Activated T-helper 1 cell treated with Interleukin-2 at 50 U/mL for 16 hours (primary cell): ENCODE results near the gene ZNF384.
A peak's percentile ranks its signal among the peaks of the same experiment; 100 is the strongest.
"Not testable (repeated sequence)": the region's sequence is repeated elsewhere in the genome, so short reads cannot be mapped to it uniquely, and the experiment has no call there.

Source experiments
- DNase-seq: peaks from one replicate; pipeline ENCODE4 v3.0.0-alpha.2; 2020; ENCODE audit warnings: low read depth

The ZNF384 gene

DNA sequence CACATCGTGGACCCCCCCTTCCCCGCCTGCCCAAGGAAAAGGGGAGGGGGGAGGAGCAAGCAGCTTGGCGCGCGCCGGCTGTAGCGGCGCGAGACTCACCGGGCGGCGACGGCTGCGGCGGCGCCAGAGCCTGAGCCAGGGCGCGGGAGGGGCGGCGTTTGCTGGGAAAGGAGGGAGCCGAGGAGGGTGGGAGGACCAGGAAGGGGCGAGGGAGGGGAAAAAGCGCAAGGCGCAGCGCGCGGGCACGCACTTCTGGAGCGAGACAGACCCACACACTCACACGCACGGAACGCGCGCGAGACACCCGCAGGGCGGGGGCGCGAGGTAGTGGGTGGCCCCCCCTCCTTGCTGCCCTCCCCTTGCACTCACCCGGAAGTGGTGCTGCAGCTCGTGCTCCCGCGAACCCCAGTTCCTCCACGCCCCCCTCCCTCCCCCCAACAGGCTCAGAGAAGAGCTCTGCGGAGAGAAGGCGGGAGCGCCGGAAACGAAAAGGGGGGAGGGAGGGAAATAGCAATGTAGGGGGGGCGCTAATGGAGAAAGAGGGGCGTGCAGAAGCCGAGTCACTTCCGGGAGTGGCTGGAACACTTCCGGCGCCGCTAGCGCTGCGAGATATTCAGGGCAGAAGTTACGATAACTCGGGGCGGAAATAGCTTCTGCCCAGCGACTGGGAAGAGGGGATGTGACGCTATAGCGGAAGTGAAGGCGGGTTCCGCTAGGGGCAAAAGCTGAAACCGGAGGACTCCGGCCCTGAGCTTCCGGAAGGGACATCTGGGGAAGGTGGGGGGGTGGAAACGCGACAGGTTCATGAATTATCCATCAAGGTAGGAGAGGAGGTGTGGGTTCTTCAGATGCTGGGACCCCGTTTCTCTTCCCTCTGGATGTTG is at the start of gene ZNF384:
Gene ZNF384, minus strand, starts transcription at position 377 of the 884 bp plus-strand sequence. CDS start 9,855 bp downstream, outside the sequence.
- DNase-seq, result peak; percentile 92

DNA sequence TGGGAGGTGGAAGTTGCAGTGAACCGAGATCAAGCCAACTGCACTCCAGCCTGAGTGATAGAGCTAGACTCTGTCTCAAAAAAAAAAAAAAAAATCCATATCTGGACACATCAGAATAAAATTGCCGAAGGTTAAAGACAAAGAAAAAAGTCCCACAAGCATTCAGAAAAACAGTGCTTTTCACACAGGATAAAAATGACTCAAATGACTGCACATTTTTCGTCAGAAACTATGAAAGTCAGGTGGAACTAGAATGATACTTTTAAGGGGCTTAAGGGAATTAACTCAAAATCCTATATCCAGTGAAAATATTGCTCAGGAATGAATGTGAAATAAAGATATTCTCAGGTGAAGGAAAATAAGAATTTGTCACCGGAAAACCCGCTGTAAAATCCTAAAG is 47.6 kb upstream of the ZNF384 start:
- DNase-seq, result no peak

DNA sequence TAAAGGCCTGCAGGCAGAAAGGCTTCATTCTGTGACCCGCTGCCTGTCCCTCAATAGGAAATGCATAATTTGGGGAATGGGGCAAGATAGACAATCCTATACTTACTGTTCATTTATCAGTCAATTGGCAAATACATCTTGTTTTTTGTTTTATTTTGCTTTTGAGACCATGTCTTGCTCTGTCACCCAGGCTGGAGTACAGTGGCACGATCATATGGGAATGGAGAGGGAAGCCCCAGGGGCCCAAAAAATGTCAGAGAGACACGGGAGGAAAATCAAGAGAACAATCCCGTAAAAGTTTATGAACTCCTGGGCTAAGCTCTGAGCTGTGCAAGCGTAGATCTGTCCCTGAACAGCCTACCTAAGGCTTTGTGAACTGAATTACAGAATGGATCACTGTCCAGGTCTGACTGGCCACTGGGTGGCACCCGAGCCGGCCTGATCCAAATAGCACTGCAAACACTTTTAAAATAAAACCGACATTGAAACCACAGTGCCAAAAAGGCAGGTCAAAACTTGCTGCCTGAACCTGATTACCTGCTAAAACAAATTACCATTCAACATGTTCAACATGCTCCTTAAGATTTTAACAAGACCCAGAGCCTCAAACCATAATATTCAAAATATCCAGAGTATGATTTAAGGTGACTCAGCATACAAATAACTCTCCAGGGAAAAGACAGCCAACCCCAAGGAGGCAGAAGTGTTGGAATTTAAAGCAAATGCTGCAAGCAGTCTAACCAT is 46.4 kb upstream of the ZNF384 start:
- peak; percentile 18 for DNase-seq

DNA sequence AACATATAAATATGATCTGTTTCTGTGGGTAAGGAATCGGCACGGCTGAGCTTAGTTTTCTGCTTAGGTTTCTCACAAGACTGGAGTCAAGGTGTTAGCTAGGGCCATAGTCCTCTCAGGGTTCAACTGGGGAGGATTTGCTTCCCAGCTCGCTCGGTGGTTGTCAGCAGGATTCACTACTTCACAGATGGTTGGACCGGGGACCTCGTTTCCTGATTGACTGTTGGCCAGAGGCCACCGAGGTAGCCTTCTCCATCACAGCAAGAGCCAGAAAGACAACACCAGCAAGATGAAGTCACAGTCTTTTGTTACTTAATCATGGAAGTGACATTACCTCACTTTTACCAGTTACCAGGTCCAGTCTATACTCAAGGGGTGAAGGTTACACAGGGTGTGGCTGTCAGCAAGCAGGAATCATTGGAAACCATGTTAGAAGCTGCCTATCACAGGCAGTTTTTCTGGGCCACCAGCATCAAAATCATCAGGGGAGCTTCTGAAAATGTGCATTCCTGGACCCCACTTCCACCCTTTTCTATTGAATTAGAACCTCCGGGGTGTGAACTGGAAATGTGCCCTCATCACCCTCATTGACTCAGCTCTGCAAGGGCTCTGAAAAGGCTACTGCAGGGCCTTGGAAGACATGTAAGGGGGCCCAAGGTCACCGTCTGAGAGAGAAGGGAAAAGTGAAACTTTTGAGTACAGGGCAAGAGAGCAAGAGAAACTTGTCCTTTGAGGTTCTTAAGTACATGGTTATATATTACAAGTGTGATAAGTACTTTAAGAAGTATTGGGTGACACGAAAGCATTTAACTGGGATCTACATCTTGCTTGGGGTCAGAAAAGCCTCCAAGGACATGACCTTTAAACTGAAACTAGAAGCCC is 45.6 kb upstream of the ZNF384 start:
- no peak for DNase-seq

DNA sequence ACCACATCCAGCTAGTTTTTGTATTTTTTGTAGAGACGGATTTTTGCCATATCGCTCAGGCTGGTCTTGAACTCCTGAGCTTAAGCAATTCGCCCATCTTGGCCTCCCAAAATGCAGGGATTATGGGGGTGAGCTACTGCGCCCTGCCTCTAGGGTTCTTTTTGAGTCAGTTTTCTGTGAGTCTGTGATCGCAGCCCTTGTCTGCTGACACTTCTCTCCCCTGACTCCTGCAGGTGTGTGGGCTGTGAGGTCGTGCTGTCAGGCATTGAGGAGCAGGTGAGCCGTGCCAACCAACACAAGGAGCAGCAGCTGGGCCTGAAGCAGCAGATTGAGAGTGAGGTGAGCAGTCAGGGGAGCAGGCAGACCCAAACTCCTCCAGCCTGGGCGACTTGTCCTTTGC is 41.0 kb upstream of the ZNF384 start:
- DNase-seq, result no peak

DNA sequence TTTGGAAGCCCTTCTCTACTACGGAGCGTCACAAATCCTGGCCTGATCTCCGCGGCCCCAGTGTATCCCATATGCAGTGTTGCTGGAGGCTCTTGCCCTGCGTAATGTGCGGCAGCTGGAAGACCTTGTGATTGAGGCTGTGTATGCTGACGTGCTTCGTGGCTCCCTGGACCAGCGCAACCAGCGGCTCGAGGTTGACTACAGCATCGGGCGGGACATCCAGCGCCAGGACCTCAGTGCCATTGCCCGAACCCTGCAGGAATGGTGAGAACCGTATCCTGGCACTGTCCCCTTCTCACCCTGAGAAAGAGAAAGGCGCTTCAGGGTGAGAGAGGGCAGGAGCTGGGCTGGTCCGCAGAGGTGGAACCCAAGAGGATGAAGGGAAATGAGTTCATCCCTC is 40.0 kb upstream of the ZNF384 start:
- no peak for DNase-seq

DNA sequence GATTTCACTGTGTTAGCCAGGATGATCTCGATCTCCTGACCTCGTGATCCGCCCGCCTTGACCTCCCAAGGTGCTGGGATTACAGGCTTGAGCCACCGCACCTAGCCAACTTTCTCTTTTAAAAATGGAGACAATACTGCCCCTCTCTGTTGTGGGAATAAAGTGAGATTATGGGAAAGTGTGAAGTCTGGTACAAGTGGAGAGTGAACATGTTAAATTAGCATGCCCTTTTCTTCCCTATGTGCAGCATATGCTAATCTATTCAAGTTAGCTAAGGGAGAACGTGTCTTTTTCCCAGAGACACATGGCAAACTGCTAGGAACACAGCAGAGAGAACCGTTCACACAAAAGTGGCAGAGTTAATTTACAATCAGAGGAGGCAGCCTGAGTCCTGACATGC is 36.2 kb upstream of the ZNF384 start:
- no peak for DNase-seq

DNA sequence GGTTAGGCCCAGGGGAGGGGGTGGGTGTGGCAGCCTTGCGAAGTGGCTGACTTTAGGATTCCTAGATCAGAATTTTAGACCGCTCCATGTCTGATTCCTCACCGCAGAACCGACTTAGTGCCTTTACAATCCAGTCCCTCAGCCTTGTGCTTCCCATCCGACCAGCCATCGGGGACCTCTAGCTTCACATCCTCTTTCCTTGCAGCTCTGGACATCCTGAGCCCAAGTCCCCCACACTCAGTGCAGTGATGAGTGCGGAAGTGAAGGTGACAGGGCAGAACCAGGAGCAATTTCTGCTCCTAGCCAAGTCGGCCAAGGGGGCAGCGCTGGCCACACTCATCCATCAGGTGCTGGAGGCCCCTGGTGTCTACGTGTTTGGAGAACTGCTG is 35.2 kb upstream of the ZNF384 start:
- no peak for DNase-seq

DNA sequence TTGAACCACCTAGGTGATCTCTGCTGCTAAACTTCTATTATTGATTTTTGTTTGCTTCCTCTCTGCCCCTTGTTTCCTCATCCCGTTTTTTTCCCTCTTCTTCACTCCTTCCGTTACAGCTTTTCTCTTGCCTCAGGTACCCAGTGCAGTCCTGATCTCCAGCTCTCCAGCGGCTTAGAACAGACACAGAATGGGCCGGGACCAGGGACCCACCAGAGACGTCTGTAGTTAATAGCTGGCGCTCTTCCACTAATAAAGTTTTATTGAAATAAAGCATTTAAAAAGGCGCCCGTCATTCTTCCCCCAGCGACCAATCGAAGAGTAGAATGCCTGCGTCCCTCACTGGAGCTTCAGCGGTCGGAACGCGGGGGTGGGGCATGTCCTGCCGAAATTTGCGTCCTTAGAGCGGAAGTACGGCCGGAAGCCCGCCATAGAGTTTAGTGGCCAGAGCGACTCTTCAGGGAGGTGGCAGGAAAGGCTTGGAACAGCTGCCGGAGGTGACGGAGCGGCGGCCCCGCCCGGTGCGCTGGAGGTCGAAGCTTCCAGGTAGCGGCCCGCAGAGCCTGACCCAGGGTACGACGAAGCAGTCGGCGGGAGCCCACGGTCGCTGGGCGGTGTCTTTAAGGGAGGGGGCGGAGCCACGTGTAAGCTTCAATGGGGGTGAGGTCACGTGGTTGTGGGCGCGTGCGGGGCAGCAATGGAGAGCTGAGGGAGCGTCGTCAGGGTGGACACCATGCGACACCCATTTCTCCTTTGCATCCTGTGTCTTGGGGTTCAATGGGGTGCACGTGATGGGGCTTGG is 34.6 kb upstream of the ZNF384 start, which contains the start of gene COPS7A:
Gene COPS7A, plus strand, starts transcription at position 440 of the 802 bp plus-strand sequence. CDS start 611 bp downstream, outside the sequence.
- peak; percentile 91 for DNase-seq

DNA sequence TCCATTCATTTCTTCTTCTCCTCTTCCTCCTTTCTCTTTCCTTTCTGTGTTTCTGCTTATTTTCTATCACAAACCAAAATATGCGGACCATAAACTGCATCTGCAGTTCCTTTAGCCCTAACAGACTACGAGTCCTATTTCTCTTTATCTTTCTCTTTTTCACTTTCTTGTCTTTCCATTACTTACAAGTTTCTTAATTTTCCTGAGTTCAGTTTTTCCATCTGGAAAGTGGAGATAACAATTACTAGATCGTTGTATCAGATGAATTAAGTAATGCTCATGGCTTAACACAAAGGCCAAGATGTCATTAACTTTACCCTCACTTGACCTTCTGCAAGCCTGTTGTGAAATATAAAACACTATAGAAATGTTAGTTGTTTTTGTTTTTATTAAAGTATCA is 33.7 kb upstream of the ZNF384 start:
- DNase-seq, result no peak

DNA sequence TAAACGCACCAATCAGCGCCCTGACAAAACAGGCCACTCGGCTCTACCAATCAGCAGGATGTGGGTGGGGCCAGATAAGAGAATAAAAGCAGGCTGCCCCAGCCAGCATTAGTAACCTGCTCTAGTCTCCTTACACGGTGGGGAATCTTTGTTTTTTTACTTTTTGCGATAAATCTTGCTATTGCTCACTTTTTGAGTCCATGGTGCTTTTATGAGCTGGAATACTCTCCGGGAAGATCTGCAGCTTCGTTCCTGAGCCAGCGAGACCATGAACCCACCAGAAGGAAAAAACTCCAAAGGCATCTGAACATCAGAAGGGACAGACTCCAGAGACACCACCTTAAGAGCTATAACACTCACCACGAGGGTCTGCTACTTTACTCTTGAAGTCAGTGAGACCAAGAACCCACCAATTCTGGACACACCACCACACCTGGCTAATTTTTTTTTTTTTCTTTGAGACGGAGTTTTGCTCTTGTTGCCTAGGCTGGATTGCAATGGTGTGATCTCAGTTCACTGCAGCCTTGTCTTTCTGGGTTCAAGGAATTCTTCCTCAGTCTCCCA is 27.8 kb upstream of the ZNF384 start:
- no peak for DNase-seq

DNA sequence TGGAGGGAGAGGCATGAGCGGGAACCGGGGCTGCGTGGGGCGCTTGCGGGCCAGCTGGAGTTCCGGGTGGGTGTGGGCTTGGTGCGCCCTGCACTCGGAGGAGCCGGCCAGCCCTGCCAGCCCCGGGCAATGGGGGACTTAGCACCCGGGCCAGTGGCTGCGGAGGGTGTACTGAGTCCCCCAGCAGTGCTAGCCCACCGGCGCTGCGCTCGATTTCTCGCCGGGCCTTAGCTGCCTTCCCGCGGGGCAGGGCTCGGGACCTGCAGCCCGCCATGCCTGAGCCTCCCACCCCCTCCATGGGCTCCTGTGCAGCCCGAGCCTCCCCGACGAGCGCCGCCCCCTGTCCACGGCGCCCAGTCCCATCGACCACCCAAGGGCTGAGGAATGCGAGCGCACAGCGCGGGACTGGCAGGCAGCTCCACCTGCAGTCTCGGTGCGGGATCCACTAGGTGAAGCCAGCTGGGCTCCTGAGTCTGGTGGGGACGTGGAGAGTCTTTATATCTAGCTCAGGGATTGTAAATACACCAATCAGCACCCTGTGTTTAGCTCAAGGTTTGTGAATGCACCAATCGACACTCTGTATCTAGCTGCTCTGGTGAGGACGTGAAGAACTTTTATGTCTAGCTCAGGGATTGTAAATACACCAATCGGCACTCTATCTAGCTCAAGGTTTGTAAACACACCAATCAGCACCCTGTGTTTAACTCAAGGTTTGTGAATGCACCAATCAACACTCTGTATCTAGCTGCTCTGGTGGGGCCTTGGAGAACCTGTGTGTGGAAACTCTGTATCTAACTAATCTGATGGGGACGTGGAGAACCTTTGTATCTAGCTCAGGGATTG is 27.1 kb upstream of the ZNF384 start:
- not testable (repeated sequence) for DNase-seq

DNA sequence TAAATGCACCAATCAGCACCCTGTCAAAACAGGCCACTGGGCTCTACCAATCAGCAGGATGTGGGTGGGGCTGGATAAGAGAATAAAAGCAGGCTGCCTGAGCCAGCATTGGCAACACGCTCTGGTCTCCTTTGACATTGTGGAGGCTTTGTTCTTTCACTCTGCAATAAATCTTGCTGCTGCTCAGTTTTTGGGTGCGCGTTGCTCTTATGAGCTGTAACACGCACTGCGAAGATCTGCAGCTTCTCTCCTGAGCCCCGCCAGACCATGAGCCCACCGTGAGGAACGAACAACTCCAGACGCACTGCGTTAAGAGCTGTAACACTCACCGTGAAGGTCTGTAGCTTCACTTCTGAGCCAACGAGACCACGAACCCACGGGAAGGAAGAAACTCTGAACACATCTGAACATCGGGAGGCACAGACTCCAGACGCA is 19.8 kb upstream of the ZNF384 start:
- DNase-seq, result no peak

DNA sequence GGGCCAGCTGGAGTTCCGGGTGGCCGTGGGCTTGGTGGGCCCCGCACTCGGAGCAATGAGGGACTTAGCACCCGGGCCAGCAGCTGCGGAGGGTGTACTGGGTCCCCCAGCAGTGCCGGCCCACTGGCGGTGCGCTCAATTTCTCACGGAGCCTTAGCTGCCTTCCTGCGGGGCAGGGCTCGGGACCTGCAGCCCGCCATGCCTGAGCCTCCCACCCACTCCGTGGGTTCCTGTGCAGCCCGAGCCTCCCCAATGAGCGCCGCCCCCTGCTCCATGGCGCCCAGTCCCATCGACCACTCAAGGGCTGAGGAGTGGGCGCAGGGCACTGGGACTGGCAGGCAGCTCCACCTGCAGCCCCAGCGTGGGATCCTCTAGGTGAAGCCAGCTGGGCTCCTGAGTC is 19.2 kb upstream of the ZNF384 start:
- not testable (repeated sequence) for DNase-seq

DNA sequence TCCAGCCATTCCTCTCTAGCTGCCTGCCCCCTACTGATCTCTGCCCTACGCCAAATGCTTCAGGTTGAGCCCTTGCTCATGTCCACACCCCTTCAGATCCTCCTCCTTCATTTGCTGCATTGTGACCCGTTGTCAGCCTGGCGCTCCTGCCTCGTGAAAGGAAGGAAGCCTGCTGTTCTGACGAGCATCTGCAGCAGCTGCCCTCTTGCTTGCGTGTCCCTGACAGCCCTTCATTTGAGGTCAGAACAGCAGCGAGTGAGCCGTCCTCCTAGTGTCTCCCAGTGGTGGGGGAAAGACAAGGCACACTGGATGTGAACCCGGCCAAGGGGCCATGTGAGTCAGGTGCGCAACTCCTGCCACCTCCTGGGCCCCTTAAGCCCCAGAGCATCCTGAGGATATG is 14.5 kb upstream of the ZNF384 start:
- DNase-seq, result no peak

DNA sequence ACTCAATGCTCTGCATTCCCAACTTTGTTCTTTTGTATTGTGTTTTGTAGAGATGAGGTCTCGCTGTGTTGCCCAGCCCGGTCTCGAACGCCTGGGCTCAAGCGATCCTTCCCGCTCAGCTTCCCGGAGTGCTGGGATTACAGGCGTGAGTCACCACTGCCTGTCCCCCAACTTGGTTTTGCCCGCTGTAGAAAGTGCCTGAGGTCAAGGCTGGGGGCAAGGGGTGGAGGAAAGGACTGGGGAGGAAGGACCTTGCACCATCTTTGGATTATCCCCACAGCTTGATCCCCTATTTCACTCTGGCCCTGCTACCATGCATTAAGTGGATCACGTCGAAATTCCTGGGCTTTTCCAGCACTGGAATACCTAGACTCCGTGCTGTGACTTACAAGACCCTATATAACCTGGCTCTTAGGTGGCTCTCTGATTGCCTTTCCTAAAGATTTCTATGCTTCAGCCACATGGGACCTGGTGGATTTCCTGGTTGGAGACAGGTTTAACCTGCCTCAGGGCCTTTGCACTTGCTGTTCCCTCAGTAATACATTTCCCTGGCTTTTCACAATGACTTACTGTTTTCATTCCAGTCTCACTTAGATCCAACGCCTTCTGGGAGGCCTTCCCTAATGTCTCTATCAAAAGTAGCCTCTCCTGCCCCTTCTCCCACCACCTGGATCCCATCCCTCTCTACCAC is 12.0 kb upstream of the ZNF384 start:
- no peak for DNase-seq

DNA sequence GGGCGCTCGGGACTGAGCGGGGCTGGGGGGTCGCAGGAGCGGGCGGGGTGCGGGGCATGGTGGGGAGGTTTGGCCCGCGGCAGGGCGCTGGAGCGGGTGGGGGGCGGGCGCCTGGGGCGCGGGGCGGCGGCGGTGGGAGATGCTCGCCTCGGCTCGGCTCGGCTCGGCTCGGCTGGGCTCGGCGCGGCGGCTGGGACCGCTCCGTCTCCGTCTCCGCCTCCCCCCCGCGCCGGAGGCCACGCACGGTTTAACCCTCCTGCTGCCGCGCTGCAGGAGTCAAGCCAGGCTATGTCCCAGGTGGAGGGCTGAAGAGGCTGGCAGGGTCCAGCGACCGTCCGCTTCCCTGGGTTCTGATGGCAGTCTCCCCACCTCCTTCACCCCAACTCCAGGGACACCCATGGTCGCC is 11.5 kb upstream of the ZNF384 start, which contains the start of gene PIANP:
Gene PIANP, minus strand, starts transcription at position 170 of the 406 bp plus-strand sequence. CDS start 2,754 bp downstream, outside the sequence.
- peak; percentile 43 for DNase-seq

DNA sequence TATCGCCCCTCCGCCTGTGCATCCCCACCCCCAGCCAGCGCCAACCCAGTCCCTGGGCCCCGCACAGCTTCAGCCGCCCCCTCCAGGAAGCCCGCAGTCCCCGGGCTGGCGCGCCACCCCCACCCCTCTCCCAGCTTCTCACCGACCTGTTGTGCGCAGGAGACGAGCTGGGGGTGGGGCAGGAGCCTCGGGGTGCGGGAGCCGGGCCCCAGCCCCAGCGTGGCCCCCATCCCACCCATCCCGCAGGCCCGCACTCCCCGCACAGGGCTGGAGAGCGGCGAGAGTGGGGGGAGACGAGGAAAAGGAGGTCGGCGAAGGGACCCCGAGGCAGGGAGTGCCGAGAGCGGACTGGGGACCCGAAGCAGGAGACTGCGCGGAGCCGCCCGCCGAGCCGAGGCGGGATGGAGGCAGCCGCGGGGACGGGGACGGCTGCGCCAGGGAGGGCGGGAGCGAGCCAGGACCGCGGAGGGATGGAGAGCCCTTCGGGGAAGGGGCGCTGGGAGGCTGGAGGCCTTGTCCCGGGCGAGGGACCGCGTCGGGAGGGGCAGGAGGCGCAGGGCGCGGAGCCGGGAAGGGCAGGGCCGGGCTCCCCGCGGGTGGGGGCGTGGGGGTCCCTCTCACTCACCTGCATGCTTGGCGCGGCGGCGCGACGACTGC is 10.9 kb upstream of the ZNF384 start:
- DNase-seq, result no peak
